ENCODE results near the gene NBEAL2.
A peak's percentile ranks its signal among the peaks of the same experiment; 100 is the strongest.

The NBEAL2 gene

DNA sequence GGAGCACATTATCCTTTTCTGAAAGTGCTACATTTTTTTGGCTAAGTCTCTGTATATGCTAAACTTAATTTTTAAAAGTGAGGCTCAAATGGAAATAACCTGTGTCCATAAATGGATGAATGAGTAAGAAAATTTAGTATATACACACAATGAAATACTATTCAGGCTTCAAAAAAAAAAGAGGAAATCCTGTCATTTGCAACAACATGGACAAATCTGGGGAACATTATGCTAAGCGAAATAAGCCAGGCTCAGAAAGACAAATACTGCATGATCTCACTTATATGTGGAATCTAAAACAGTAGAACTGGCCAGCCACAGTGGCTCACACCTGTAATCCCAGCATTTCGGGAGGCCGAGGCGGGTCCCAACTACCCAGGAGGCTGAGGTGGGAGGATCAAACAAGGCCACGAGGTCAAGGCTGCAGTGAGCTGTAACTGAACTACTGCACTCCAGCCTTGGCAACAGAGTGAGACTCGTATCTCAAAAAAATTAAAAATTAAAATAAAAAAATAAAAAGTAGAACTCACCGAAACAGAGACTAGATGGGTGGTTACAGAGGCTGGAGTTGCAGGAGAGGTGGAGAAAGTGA lies 28.7 kb upstream of the NBEAL2 start:
- H3K27ac Mint-ChIP-seq = peak overlapping the region; percentile 43
- no peaks in the 10 kb centered on the region for H3K27me3 Mint-ChIP-seq
- no peaks in the 10 kb centered on the region for H3K9me3 Mint-ChIP-seq
- peaks cover 92% of the 10 kb centered on the region for H3K4me1 Mint-ChIP-seq
- CTCF ChIA-PET = no interaction called here
- H3K36me3 Mint-ChIP-seq = peaks cover 41% of the 10 kb centered on the region
- no peak overlapping the region for H3K4me3 Mint-ChIP-seq
- DNase-seq = no peak

GRCh38 chr3:46952813-46953212 lies 26.7 kb upstream of the NBEAL2 start:
- CTCF ChIA-PET = no interaction called here
- Mint-ChIP-seq H3K27ac (no peak overlapping the region), H3K4me1 (peaks cover 84% of the 10 kb centered on the region), H3K9me3 (no peaks in the 10 kb centered on the region), H3K27me3 (no peaks in the 10 kb centered on the region), H3K36me3 (peaks cover 25% of the 10 kb centered on the region), H3K4me3 (peak overlapping the region; percentile 0)
- no peak for DNase-seq

DNA sequence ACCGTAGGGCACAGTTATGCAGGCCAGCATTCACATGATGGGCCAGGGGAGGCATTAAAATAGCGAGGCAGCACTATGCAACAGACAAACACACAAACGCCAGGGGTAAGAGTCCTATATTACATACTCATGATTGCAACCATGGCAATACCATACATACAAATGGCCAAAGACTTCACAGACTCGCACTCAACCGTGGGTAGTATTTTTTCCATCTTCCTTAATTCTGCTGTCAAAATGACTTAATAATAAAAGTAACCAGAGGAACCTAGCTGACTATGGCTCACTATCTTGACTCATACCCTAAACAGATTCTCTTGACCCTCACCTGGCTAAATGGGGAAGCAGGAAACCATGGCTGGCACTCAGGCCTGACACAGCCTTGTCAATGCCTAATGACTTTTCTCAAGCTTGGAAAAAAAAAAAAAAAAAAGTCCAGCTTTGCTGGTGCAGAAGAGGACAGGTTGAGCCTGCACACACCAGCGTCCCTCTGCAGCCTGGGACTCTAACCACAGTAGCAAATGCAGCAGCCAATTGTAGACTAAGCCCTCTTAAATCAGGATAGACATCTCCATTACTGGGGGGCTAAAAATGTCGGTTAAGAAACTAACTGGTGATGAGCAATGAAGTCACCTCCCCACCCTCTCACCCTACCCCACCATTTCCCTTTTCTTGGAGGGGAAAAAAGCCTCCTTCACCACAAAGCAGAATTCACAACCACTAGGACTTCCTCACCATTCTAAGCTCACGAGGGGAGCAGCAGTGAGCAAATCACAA lies 26.0 kb upstream of the NBEAL2 start:
- no peak for DNase-seq
- peak overlapping the region; percentile 58 for H3K4me3 Mint-ChIP-seq
- H3K27ac Mint-ChIP-seq = peak overlapping the region; percentile 38
- no peaks in the 10 kb centered on the region for H3K9me3 Mint-ChIP-seq
- H3K4me1 Mint-ChIP-seq = peaks cover 79% of the 10 kb centered on the region
- H3K27me3 Mint-ChIP-seq = no peaks in the 10 kb centered on the region
- H3K36me3 Mint-ChIP-seq = peaks cover 24% of the 10 kb centered on the region
- CTCF ChIA-PET = no interaction called here

DNA sequence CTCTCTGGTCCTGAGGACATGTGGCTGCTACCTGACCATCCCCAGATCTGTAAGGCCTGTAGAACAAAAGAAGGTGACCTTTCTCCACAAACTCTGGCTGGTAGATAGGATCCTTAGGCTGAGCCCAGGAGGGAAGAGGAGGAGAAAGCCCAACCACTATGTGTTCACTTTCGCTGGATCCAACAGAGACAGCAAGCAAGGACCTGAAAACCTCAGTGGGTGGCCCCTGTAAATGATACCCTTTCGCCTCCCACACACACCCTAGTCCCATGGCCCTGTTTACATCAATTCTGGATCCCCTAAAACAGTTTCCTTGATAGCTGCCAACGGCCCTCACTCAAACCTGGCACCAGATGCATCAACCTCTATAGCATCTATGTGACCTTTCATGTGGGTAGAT lies 25.3 kb upstream of the NBEAL2 start:
- Mint-ChIP-seq H3K27me3 (no peaks in the 10 kb centered on the region), H3K36me3 (peaks cover 27% of the 10 kb centered on the region), H3K4me1 (peaks cover 79% of the 10 kb centered on the region), H3K27ac (peak overlapping the region; percentile 38), H3K4me3 (peak overlapping the region; percentile 58), H3K9me3 (no peaks in the 10 kb centered on the region)
- DNase-seq = no peak
- CTCF ChIA-PET = interaction anchor here (0.9 kb wide), 1 partner anchor 25 kb away, joined by 3 read pairs; the partner anchor contains the start of gene NBEAL2

DNA sequence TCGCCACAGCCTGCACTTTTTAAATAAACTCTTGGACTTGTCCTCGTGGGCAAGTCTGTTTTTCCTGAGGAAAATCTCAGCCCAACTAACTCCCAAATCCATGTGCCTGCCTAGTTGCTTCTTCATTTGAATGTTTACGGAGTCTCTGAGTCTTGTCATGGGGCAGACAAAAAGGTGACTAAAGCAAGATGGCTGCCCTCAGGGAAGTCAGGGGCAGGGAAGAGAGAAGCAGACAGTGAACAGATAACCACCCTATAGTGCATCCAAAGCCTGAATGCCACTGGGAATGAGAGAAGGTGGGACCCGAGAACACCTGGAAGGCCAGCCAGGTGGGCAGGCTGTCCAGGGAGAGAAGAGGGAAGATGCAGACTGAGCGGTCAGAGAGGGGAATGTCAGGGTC lies 24.3 kb upstream of the NBEAL2 start:
- Mint-ChIP-seq H3K4me1 (peaks cover 81% of the 10 kb centered on the region), H3K9me3 (no peaks in the 10 kb centered on the region), H3K27me3 (no peaks in the 10 kb centered on the region), H3K4me3 (no peak overlapping the region), H3K36me3 (peaks cover 31% of the 10 kb centered on the region), H3K27ac (no peak overlapping the region)
- DNase-seq = no peak
- CTCF ChIA-PET = no interaction called here

DNA sequence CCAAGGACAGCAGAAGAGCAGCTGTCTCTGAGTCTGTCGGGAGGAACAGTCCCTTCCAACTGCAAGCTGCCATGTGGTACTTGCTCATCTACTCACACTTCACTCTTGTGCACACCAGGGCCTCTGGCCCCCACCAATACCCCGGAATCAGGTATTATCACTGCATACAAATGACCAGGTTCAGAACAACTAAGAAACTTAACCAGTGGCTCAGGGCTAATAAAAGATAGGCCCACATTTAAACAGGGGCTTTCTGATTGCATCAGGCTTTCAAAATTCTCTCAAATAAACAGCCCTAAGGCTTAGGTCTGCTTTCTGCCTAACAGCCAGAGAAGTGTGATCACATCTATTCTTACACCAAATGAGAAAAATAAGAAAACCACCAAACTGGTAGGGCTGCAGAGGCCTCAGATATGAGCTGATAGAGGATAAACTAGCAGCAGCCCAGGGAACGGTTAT lies 23.6 kb upstream of the NBEAL2 start:
- Mint-ChIP-seq H3K4me1 (peaks cover 82% of the 10 kb centered on the region), H3K27ac (peak overlapping the region; percentile 77), H3K36me3 (peaks cover 33% of the 10 kb centered on the region), H3K4me3 (no peak overlapping the region), H3K27me3 (no peaks in the 10 kb centered on the region), H3K9me3 (no peaks in the 10 kb centered on the region)
- CTCF ChIA-PET = no interaction called here
- no peak for DNase-seq

DNA sequence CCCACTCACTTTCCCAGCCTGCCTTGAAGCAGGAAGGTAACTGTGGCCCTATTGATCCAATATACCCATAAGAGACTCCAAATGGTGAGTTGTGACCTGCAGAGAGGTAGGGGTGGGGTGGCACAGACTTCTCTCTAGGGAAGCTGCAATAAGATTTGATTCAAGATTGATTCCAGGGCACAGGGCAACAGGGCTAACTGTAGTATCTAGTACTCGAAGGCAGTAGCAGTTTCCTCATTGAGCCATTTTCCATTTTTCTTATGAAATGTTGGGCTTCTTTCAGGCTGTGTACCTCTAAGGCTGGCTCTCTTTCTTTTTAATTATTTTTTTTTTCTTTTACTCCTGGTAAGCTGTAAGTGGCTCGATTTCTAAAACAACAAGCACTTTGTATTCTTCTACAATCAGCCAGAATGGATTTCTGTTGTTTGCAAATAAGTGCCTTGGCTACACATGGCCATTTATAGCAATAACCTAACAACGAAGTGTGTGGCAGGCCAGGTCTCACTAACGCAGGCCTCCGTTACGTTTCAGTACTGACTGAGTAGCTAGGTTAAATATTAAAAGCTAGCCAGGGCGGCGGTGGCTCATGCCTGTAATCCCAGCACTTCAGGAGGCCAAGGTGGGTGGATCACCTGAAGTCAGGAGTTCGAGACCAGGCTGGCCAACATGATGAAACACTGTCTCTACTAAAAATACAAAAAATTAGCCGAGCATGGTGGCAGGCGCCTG lies 22.2 kb upstream of the NBEAL2 start:
- Mint-ChIP-seq H3K4me1 (peaks cover 82% of the 10 kb centered on the region), H3K36me3 (peaks cover 29% of the 10 kb centered on the region), H3K9me3 (no peaks in the 10 kb centered on the region), H3K4me3 (no peak overlapping the region), H3K27ac (no peak overlapping the region), H3K27me3 (no peaks in the 10 kb centered on the region)
- CTCF ChIA-PET = no interaction called here
- no peak for DNase-seq

GRCh38 chr3:46958467-46959160 lies 20.9 kb upstream of the NBEAL2 start:
- Mint-ChIP-seq H3K4me3 (no peak overlapping the region), H3K4me1 (peaks cover 76% of the 10 kb centered on the region), H3K9me3 (peaks cover 3% of the 10 kb centered on the region), H3K36me3 (peaks cover 39% of the 10 kb centered on the region), H3K27me3 (no peaks in the 10 kb centered on the region), H3K27ac (peak overlapping the region; percentile 35)
- no peak for DNase-seq
- CTCF ChIA-PET = interaction anchor here (0.8 to 2.8 kb wide), 5 partner anchors 10 to 49 kb away, joined by 3 to 10 read pairs (median 5); no protein-coding TSS in a partner anchor

- Mint-ChIP-seq H3K4me3 (no peak overlapping the region), H3K27me3 (no peaks in the 10 kb centered on the region), H3K4me1 (peaks cover 71% of the 10 kb centered on the region), H3K9me3 (peaks cover 3% of the 10 kb centered on the region), H3K27ac (peak overlapping the region; percentile 35), H3K36me3 (peaks cover 37% of the 10 kb centered on the region)
- no peak for DNase-seq
- CTCF ChIA-PET = interaction anchor here (0.8 to 2.8 kb wide), 5 partner anchors 11 to 50 kb away, joined by 3 to 10 read pairs (median 5); no protein-coding TSS in a partner anchor
These were observed 20.3 kb upstream of the NBEAL2 start for GRCh38 chr3:46959161-46959511.

DNA sequence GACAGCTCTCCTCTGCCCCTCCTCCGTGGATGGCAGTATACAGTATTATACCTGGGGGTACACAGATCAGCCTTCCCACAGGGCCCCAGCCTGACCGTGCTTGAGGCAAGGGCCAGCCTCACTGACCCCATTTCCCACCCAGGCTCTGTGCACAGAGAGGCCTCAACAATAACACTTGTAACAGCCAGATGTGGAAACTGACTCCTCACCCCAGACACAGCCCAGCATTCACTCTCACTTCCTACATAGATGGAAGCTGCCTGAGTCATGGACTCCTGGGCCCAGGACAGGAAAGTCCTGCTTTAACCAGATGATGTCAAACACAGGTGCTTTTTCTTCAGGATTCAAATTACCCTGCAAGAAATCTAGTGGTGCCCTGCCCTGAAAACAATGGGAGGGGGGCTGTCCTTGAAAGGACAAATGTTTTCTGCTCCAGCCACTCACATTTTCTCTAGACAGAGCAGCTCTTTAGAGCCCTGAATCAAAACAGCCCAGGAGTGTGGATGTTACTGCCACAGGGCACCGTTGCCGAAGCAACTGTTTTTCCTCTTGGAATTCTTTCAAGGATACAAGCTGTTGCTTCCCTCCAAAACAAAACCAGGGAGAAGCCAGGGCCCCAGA lies 19.3 kb upstream of the NBEAL2 start:
- peaks cover 35% of the 10 kb centered on the region for H3K36me3 Mint-ChIP-seq
- no peak overlapping the region for H3K4me3 Mint-ChIP-seq
- no peak for DNase-seq
- CTCF ChIA-PET = interaction anchor here (2.8 kb wide), 1 partner anchor 37 kb away, joined by 10 read pairs; no protein-coding TSS in a partner anchor
- H3K4me1 Mint-ChIP-seq = peaks cover 60% of the 10 kb centered on the region
- H3K27me3 Mint-ChIP-seq = no peaks in the 10 kb centered on the region
- H3K27ac Mint-ChIP-seq = peak overlapping the region; percentile 25
- peaks cover 3% of the 10 kb centered on the region for H3K9me3 Mint-ChIP-seq

DNA sequence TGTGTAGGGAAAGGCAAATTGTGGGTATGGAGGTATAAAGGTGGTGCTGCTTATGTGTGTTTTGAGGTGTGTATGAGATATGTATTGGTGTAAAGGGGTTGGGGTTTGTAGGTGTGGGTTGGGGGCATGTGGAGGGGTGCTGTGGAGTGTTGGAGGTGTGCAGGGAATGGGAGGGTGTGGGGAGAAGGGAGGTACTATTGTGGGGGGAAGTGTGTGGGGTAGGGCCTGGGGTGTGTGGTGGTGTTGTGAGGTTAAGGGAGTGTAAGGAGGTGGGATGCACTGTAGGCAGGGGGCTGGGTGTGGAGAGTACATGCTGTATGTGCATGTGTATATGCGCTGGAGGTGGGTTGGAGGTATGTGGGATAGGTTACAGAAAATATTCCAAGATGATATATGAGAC lies 18.6 kb upstream of the NBEAL2 start:
- H3K9me3 Mint-ChIP-seq = peaks cover 3% of the 10 kb centered on the region

GRCh38 chr3:46962427-46962826 lies 17.0 kb upstream of the NBEAL2 start:
- peaks cover 3% of the 10 kb centered on the region for H3K9me3 Mint-ChIP-seq
- H3K27ac Mint-ChIP-seq = no peak overlapping the region
- CTCF ChIA-PET = no interaction called here
- H3K4me1 Mint-ChIP-seq = peaks cover 62% of the 10 kb centered on the region
- H3K27me3 Mint-ChIP-seq = no peaks in the 10 kb centered on the region
- no peak for DNase-seq
- H3K4me3 Mint-ChIP-seq = no peak overlapping the region
- H3K36me3 Mint-ChIP-seq = peaks cover 48% of the 10 kb centered on the region

More for the DNA sequence above, 18.6 kb upstream of the NBEAL2 start:
- H3K4me3 Mint-ChIP-seq = no peak overlapping the region
- no peak for DNase-seq
- H3K36me3 Mint-ChIP-seq = peaks cover 40% of the 10 kb centered on the region
- CTCF ChIA-PET = interaction anchor here (2.8 kb wide), 1 partner anchor 38 kb away, joined by 10 read pairs; no protein-coding TSS in a partner anchor
- H3K27ac Mint-ChIP-seq = no peak overlapping the region
- no peaks in the 10 kb centered on the region for H3K27me3 Mint-ChIP-seq
- peaks cover 59% of the 10 kb centered on the region for H3K4me1 Mint-ChIP-seq

DNA sequence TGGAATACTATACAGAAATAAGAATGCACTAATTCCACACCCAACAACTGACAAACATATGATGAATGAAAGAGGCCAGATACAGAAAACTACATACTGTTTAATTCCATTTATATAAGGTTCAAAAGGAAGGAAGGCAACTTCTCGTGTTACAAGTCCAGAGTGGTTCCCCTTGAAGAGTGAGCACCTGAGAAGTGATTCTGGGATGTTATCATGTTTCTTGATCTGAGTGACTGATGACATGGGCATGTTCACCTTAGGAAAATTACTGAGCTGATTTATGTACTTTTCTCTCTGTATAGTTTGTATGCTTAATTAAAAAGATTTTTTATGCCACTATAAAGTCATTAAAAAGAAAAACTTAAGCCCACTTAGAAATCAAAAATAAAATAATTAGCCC lies 16.5 kb upstream of the NBEAL2 start:
- CTCF ChIA-PET = no interaction called here
- peaks cover 67% of the 10 kb centered on the region for H3K4me1 Mint-ChIP-seq
- peaks cover 48% of the 10 kb centered on the region for H3K36me3 Mint-ChIP-seq

More for the DNA sequence above, 16.5 kb upstream of the NBEAL2 start:
- DNase-seq = no peak
- Mint-ChIP-seq H3K4me3 (no peak overlapping the region), H3K27me3 (no peaks in the 10 kb centered on the region), H3K27ac (no peak overlapping the region), H3K9me3 (peaks cover 3% of the 10 kb centered on the region)

Data from activated naive CD4-positive, alpha-beta T cell treated with anti-CD3 and anti-CD28 coated beads, Interleukin-2, amount 10 ng/mL, durations not matched to agents 7 days and 5 days (primary cell).